Activated T-helper 1 cell treated with anti-CD3 and anti-CD28 coated beads, Interleukin-2, amount 50 U/mL, for 16 hours (primary cell): ENCODE measurements around the gene LRRC10B.
A peak's percentile ranks its signal among the peaks of the same experiment; 100 is the strongest.
"Not testable (repeated sequence)": the region's sequence is repeated elsewhere in the genome, so short reads cannot be mapped to it uniquely, and the experiment has no call there.

ENCODE experiments used
- DNase-seq, 2 donors: peaks; one replicate each; pipeline ENCODE4 v3.0.0-alpha.2; 2020; ENCODE audit warnings: low read depth in 1 of 2, low spot score in 1 of 2

The LRRC10B gene

DNA sequence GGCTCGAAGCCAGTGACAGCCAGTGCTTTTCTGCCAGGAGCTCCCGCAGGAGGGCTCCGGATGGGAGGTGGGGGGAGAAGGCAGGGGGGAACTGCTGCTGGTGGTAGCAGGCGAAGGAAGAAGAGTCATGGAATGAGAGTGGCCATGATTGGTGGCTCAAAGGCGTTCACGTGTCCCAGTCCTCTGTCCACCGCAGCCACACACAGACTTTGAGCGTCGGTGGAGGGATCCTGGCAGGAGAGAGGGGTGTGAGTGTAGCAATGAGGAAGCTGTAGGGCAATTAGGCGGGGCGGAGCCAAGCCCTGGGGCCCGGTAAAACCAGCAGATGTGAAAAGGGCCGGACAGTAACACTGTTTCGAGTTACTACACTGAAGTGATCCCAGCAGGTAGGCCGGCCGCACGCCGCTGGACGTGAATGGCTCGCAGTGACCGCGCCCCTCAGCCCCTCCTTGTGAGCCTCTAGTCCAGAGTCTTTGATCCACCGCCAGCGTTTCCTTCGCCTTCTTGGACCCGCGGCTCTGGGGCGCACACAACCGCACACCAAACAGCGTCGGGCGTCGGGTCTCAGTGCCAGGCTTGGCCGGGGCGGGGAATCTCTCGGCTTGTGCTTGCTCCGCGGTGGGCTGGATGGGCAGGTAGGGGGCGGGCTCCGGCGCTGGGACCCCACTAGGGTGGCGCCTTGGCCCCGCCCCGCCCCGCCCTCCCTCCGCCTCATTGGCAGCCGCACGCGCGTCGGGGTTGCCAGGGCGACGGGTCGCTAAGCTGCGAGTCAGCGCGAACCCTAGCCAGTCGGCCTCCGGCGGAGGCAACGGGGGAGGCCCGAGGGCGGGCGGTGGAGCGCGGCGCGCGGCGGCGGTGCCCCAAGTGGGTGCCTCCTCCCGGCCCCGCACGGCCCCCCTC is at the start of gene LRRC10B:
Gene LRRC10B, plus strand, starts transcription at position 788 of the 900 bp plus-strand sequence. CDS start 250 bp downstream, outside the sequence.
- DNase-seq = no peak

DNA sequence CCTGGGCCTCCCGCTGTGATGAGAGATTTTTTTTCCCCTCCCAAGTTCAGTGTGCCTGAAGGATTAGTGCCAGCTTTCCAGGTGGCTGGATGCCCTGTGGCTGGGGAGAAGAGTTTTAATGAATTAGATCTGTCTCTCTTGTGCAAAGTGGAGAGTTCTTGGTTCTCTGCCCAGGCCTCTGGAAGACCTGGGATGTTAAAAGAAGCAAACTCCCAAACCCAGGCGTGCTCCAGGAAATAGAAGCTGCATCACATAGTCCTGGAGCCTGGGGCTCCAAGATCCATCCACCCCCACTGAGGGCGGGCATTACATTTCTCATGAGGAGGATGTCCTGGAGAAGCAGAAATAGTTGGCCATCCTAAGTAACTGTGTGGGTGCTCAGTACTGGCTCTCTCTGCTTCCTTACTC is 48.1 kb upstream of the LRRC10B start:
- no peak for DNase-seq

DNA sequence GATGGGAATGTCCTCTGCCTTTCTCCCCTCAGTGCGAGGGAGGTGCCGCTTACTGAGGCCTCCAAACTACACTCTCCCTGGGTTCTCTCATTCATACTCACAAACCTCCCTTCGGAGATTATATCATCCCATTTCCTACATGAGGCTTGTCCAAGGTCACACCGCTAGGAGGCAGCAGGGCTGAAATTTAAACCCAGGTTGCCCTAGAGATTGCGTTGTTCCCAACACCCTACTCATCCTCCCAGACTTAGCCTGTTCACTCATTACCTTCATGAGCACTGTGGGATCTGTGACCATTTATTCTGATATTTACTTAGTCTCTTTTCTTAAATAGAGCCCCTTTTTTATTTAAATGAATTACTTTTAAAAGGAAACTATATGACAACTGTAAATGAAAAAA is 47.6 kb upstream of the LRRC10B start:
- DNase-seq = no peak

DNA sequence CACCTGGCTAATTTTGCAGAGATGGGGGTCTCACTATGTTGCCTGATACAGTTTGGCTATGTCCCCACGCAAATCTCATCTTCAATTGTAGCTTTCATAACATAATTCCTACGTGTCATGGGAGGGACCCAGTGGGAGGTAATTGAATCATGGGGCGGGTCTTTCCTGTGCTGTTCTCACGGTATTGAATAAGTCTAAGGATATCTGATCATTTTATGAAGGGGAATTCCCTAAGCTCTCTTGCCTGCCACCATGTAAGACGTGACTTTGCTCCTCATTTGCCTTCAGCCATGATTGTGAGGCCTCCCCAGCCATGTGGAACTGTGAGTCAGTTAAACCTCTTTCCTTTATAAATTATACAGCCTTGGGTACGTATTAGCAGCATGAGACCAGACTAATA is 40.9 kb upstream of the LRRC10B start:
- DNase-seq = not testable (repeated sequence)

DNA sequence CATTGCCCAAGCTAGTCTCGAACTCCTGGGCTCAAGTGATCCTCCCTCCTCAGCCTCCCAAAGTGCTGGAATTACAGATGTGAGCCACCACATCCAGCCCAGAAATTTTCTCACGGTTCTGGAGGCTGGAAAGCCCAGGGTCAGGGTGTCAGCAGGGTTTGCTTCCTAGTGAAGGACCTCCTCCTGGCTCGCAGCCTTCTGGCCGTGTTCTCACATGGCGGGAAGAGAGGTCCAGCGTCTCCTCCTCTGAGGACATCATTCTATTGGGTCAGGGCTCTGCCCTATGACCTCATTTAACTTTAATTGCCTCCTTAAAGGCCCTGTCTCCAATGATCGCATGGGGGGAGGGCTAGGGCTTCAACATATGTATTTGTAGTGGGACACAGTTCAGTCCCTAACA is 40.5 kb upstream of the LRRC10B start:
- no peak for DNase-seq

DNA sequence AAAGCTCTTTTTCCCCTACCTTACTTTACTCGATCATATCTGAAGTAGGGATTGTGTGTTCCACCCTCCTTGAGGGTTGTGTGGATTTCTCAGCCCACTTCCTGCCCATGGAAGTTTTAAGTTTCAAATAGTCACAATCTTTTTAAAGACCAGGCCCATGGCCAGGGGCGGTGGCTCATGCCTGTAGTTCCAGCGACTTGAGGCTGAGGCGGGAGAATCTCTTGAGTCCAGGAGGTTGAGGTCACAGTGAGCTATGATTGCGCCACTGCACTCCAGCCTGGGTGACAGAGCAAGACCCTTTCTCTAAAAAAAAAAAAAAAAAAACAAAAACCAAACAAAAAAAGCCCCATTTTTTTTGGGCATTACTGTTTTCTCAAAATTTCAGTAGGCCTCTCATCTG is 36.3 kb upstream of the LRRC10B start:
- DNase-seq = no peak

DNA sequence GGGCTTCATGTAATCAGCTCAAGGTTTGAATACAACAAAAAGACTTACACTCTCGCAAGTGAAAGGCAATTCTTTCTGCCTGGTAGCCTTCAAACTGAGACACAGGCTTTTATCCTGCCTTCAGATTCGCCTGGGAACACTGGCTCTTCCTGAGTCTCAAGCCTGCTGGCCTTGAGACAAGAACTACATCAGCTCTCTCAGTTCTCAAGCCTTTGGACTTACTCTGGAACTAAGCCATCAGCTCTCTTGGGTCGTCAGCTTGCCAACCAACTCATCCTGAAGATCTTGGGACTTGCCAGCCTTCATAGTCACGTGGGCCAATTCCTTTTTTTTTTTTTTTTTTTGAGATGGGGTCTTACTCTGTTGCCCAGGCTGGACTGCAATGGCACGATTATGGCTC is 35.7 kb upstream of the LRRC10B start:
- no peak for DNase-seq

DNA sequence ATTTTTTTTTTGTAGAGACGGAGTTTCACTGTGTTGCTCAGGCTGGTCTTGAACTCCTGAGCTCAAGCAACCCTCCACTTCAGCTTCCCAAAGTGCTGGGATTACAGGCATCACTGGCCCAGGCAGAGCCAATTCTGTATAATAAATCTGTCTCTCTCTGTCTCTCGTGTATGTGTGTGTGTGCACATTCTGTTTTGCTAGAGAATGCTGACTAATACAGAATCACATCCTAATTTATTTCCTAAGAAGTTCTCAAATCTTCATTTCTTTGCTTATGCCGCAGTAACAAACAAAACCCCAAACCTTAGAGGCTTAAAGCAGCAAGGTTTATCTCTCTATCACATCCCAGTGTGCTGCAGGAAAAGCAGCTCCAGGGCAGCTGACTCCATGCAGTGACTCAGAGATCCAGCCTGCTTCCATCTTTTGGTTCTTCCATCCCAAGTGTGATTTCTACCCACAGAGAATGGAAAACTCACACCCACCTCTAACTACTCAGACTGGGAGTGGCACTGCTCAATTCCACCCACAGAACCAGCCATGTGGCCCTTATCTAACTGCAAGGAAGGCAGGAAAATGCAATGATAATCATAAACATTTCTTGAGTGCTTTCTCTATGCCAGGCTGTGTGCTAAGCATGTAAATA is 35.1 kb upstream of the LRRC10B start:
- no peak for DNase-seq

DNA sequence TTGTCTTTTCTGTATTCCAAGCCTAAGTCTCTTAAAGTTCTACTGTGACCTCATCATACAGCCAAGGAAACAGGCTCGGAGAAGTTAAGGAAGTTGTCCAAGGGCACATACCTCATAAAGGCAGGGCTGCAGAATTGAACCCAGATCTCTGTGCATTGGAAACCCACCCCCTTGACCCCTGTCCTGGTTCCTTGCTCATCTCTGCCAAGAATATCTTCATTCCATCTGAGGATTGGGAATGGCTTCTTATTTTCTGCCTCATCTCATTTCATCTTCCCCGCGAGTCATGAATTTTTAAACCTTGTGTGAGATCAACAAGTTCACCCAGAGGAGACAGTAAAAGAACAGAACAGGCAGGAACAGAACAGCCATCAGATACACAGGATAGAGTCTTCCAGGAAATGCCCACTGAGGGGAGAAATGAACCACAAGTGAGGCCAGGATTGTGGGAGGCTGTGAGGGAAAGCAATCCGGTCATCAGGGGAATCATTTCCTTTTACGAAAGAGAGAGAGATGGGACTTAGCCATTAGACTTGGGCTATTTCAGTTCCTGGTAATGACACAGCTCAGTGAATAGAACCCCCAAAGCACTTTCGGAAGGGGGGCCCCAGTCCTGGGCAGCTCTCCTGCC is 34.4 kb upstream of the LRRC10B start:
- DNase-seq = no peak

DNA sequence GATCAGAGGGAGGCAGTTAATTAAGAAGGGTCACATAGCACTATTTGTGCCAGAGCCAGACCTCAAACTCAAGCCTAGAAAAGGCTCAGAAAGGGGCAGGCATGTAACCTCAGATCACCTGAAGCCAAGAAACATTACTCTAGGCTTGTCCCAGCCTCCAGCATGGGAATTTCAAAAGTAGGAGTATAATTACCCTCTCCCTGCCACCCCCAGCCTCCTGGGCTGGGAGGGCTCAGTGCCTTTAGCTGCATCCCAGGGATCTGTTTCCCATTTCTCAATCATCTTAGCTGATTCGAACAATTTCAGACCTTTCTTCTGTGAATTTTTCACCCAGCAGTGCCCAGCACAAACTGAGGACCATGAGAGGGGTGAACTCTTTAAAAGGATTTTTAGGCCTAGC is 33.1 kb upstream of the LRRC10B start:
- DNase-seq = no peak

DNA sequence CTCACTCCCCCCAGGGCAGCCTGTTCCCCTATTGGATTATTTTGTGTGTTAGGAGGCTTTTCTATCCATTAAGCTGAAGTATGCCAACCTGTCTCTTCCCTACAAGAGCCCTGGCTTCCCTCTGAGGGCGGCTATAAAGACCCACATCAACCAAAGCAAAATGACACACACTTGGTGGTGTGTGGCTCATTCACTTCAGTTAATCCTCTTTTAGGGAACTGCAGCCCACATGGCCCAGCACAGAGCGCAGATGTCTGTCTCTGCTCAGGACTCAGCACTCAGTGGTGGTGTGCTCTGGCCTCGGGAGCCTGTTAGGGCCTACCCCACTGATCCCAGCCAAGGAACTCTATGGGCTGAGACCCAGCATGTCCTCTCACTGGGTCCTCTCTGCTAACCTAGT is 32.2 kb upstream of the LRRC10B start:
- no peak for DNase-seq

DNA sequence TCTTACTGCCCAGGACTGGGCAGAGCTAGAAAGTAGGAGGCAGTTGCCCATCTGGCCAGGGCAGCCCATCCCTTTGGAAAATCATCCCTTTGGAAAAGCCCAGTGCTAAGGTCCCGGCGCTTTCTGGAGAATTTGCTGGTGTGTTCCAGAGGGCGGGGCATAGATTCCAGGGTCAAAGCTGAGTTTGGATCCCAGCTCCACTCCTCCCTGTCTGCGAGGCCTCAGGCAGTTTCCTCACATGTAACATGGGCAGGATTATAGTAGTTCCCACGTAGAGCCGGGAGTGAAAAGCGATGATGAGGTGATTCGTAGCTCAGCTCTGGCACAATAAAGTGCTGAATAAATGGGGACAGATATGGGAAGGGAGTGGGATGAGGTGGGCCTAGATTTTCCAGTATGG is 31.4 kb upstream of the LRRC10B start:
- no peak for DNase-seq

DNA sequence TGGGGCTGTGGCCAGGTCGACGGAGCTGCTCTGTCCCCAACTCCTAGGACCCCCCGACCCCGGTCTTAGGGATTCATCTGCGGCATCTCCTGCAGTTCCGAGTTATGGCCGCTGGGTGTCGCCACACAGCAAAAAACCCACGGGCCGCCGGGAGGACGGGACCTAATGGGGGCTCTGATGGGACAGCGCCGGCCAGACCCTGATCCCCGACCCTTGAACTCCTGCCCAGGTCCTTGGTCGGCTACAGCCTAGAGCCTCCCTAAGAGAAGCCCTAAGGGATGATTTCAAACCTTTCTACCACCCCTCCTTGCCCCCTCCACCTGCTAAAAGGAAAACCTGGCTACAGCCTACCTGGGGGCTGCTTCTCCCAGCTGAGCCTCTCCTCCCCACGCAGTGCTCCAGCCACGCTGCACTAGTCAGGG is 30.8 kb upstream of the LRRC10B start:
- DNase-seq = peak; percentile 31 to 36

DNA sequence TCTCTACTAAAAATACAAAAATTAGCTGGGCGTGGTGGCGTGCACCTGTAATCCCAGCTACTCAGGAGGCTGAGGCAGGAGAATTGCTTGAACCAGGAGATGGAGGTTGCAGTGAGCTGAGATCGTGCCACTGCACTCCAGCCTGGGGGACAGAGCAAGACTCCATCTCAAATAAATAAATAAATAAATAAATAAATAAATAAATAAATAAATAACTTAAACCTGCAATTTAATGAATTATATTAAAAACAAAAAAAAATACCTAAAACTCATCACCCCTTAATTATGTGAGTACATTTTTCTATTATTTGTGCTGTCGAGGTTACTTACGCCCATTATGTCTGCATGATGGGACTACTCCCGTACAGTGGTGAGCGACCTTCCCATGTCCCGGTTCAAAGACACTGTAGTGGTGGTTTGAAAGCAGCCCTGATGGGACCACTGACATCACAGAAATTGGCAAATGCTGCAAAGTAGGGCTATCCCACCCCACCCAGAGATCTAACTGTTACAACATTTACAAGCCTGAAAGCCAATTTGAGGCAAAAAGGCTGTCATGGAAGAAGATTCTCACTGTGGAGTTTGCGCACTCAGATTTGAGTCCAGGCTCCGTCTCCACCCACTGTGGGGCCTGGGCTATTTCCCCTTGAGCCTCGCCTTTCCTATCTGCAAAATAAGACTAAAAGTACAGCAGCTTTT is 29.0 kb upstream of the LRRC10B start:
- DNase-seq = not testable (repeated sequence)

DNA sequence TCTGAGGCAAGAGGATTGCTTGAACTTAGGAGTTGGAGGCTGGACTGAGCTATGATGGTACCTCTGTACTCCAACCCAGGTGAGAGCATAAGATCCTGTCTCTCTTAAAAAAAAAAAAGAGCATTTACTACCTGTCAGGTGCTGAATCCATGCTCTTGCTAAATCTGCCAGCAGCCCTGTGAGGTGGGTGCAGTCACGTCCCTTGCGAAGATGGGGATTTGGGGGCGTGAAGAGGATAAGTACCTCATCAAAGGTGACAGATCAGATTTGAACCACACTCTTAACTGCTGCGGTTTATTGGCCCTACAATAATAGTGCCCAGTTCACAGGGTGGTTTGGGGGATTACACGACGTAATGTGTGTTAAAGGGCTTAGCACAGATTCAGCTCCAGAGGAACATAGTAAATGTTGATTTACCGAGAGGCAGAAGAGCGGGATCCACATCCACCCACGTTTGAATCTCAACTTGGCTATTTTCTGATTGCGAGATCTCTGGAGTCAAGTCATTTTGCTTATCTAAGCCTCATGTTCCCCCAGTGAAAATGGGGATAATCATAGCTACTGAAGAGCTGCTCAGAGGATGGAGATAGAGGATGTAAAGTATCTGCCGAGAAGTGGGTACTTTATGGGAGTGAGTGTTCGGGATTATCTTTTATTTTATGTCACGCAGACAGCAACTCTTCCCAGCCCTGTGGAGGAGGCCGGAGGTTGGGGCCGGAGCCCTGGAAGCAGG is 28.1 kb upstream of the LRRC10B start:
- DNase-seq = no peak

DNA sequence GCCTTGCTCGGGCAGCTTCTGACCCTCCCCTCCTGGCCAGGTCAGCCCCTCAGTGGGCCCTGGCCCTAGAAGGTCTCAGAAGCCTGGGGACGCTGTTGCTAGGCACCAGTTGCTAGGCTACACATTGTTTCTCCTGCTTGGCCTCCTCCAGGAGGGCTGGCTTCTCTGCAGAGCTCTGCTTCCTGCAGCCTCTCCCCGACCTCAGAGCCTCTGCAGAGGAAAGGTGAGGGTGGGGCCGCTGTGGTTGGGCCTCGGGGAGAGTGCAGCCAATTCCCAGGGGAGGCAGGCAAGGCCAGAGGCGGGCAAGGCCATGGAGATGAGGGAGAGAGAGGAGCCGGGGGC is 27.6 kb upstream of the LRRC10B start:
- no peak for DNase-seq

DNA sequence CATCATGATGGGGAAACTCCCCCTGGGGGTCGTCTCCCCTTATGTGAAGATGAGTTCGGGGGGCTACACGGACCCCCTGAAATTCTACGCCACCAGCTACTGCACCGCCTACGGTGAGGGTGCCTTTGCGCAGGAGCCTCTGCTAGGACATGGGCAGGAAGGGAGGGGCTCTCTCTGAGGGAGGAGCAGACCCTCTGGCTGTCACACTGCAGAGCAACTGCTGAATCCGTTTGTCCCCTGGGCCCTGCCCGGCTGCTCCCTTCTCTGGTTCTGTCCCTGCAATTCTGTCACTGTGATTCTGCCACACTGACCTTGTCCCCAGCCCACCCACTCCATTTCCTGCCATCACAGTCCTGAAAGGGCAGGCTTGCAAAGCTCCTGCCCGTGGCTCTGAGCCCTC is 26.7 kb upstream of the LRRC10B start:
- DNase-seq = no peak

DNA sequence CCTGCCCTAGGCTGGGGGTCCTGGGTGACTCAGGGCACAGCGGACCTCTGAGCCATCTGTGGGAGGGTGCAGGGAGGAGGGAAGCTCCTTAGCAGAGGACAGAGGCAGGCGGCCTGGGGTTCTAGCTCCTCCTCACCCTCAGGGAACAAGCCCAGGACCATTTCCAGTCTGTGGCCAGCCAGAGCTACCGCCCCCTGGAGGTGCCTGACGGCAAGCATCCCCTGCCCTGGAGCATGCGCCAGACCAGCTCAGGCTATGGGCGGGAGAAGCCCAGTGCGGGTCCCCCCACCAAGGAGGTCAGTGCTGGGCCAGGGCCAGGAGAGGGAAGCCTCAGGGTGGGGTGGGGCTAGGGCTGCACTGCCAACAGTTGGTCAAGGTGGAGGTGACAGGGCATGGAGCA is 26.0 kb upstream of the LRRC10B start:
- no peak for DNase-seq

DNA sequence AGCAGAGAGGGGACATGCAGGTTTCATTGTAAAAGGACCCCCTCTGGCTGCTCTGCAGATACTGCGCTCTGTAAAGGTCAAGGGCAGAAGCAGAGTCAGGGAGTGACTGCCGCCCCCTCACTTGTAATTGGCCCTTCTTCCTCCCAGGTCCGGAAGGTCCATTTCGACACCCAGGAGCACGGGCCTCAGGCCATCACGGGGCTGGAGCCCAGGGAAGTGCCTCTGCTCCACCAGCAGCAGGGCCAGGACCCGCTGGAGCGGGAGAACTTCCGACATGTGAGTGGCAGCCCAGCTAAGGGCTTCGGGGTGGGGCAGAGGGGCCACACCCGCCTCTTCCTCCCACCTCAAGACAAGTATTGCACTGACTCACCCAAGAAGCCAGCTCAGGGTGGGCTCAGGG is 24.0 kb upstream of the LRRC10B start:
- DNase-seq = no peak

DNA sequence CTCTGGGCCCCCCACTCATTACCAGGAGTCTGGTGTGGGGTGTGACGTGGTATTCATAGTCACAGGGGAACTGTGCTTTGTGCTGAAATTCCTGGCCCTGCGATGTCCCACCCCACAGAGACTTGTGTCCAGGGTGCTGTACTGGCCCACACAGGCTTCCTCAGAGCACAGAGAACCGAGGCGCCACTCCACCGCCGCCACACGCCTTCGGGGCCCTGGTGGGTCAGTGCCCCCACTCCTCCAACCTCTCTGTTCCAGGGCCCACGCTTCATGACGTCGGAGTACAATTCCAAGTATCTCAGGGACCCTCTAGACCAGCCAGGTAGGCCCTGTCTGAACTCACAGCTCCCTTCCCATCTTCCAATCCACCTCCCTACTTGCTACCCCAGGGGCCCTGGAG is 23.5 kb upstream of the LRRC10B start:
- no peak for DNase-seq

DNA sequence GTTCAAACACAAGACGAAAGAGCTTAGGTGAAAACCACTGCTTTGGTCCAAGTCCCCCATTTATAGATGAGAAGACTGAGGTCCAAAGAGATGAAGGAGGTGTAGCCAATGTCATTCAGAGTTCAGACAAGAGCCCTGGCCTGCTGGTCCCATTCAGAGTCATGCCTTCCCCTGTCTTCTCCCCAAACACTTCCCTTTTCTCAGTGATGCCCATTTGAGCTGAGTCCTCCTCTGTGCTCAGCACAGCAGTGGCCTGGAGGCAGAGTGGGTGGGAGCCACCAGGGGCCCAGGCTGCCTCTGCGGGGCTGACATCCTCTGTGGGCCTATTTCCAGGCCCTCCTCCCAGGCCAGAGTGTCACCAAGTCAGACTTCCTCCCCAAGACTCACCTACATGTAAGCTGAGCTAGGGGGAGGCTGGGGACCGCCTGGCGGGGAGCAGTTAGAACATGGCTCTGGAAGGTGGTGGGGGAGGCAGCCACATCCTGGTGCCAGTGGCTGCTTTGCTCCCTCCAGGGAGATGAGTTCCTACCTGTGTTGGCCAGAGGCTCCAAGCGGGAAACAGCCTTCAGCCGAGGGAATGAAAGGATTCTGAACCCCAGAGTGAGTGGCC is 22.4 kb upstream of the LRRC10B start:
- DNase-seq = no peak
